T-cell (primary cell): ENCODE data around the gene NDUFB6. TPM values are rescaled to one million over a fixed set of nuclear protein-coding genes. Genes with fewer than 3 reads are reported as not detected.
A peak's percentile ranks its signal among the peaks of the same experiment; 100 is the strongest.
"Not testable (repeated sequence)": the region's sequence is repeated elsewhere in the genome, so short reads cannot be mapped to it uniquely, and the experiment has no call there.

Source experiments
- ATAC-seq, 4 experiments: fragments of 200-7000 bp in 3 of 4; fragments of 150-1000 bp in 1 of 4; cut with Tn5 transposase; replicated peaks in 1 of 4; 1 replicate in 3 of 4; 2 replicates in 1 of 4; pipeline ENCODE4 v1.10.0; 2021; ENCODE audit warnings: moderate library complexity in 3 of 4, mild to moderate bottlenecking in 2 of 4, moderate number of reproducible peaks in 1 of 4
- CTCF ChIA-PET, 2 donors: fragments of 300-600 bp; sonication (Branson Sonifier 250); formaldehyde crosslinking; loops; one replicate each; lab custom pipeline; 2022; ENCODE audit warnings: antibody characterized with exemption in 2 of 2; lab: Charles Lee
- POLR2A ChIA-PET, 2 donors: fragments of 300-600 bp; sonication (Branson Sonifier 250); formaldehyde crosslinking; loops; one replicate each; lab custom pipeline; 2022; ENCODE audit warnings: antibody characterized with exemption in 2 of 2; lab: Charles Lee
- DNase-seq, 35 experiments: peaks; one replicate each; pipeline versions ENCODE4 v3.0.0 to v3.0.0-alpha.2; 2013 to 2023
- H3K27ac ChIP-seq: one replicate; pipeline ENCODE4 v1.5.1; 2013; ENCODE audit warnings: low read length
- H3K27me3 ChIP-seq, 2 experiments: replicated peaks in 1 of 2; 1 replicate in 1 of 2; 2 replicates in 1 of 2; pipeline versions ENCODE4 v1.6.1 to v1.7.0; 2013; ENCODE audit warnings: low read length in 1 of 2, mixed read lengths in 1 of 2; ENCODE audit not compliant: control insufficient read depth in 2 of 2, insufficient read depth in 2 of 2; ENCODE audit errors: extremely low read depth in 1 of 2
- H3K36me3 ChIP-seq, 2 donors: 1 replicate in 1 of 2; 2 replicates in 1 of 2; pipeline versions ENCODE4 v1.6.1 to v1.7.0; 2013; ENCODE audit warnings: low read length in 1 of 2; ENCODE audit not compliant: control insufficient read depth in 2 of 2, insufficient read depth in 1 of 2; ENCODE audit errors: extremely low read depth in 1 of 2
- H3K4me1 ChIP-seq, 2 experiments: 1 replicate in 1 of 2; 2 replicates in 1 of 2; pipeline versions ENCODE4 v1.6.1 to v1.7.0; 2013; ENCODE audit warnings: low read length in 2 of 2, mixed read lengths in 1 of 2; ENCODE audit not compliant: insufficient read depth in 2 of 2, control insufficient read depth in 1 of 2; ENCODE audit errors: extremely low read depth in 1 of 2
- H3K4me3 ChIP-seq, 2 donors: 1 replicate in 1 of 2; 2 replicates in 1 of 2; pipeline versions ENCODE4 v1.5.1 to v1.7.0; 2013; ENCODE audit warnings: mild to moderate bottlenecking in 2 of 2, low read length in 1 of 2, moderate library complexity in 1 of 2; ENCODE audit not compliant: control insufficient read depth in 1 of 2; ENCODE audit errors: extremely low read depth in 1 of 2
- H3K9me3 ChIP-seq: 2 replicates; pipeline ENCODE4 v1.7.0; 2013
- H3K27ac Mint-ChIP-seq, 2 donors: one replicate each; pipeline ENCODE4 v1.8.0; 2020 to 2021; ENCODE audit warnings: mild to moderate bottlenecking in 2 of 2, mixed read lengths in 2 of 2
- H3K27me3 Mint-ChIP-seq, 2 donors: one replicate each; pipeline ENCODE4 v1.8.0; 2021 to 2022; ENCODE audit warnings: mixed read lengths in 2 of 2
- H3K36me3 Mint-ChIP-seq: one replicate; pipeline ENCODE4 v1.8.0; 2021; ENCODE audit warnings: mixed read lengths
- H3K4me1 Mint-ChIP-seq, 3 donors: one replicate each; pipeline ENCODE4 v1.8.0; 2020 to 2022; ENCODE audit warnings: mixed read lengths in 3 of 3, mild to moderate bottlenecking in 1 of 3
- H3K4me3 Mint-ChIP-seq, 3 donors: one replicate each; pipeline ENCODE4 v1.8.0; 2020 to 2022; ENCODE audit warnings: mild to moderate bottlenecking in 3 of 3, mixed read lengths in 3 of 3, moderate library complexity in 3 of 3
- H3K9me3 Mint-ChIP-seq, 3 donors: one replicate each; pipeline ENCODE4 v1.8.0; 2020 to 2022; ENCODE audit warnings: mixed read lengths in 3 of 3
- WGBS: methylation state at CpG from one replicate; pipeline ENCODE4 v1.1.5; 2013; ENCODE audit warnings: missing lambda C conversion rate; ENCODE audit not compliant: insufficient coverage; 5-methylcytosine and 5-hydroxymethylcytosine counted together
- total RNA-seq, 35 experiments: library from RNA in 6 of 35; stranded (reverse) in 6 of 35; fragments of 120-200 nt in 1 of 35; gene quantifications; one replicate each; pipeline versions ENCODE4 v1.2.1 to v1.2.4 and lab custom pipeline; 2013 to 2026

NDUFB6 gene
- 10 to 100 TPM; 14.8 to 21.9 (median 18.3) TPM for total RNA-seq
- total RNA-seq (2013): 21.0 TPM
- total RNA-seq (lab: John Stamatoyannopoulos, UW): 10.0 to 57.8 (median 14.5) reads per million in 29 experiments

- H3K27ac Mint-ChIP-seq: peak within 1 kb of the TSS; percentile 98 to 99
- ATAC-seq (peak; percentile 82 to 85 (median 84)), DNase-seq (peak; percentile 89 to 99 (median 96))
- Histone ChIP-seq H3K4me3 (peak within 1 kb of the TSS; percentile 84 to 100), H3K27ac (peak within 1 kb of the TSS; percentile 85), H3K36me3 (peaks cover 5 to 6% of the 10 kb centered on the region in 2 donors), H3K4me1 (peaks cover 4 to 19% of the 10 kb centered on the region in 2 experiments), H3K9me3 (no peaks in the 10 kb centered on the region), H3K27me3 (no peaks in the 10 kb centered on the region)
- peaks cover 30 to 34% (median 34%) of the 10 kb centered on the region in 3 donors for H3K4me1 Mint-ChIP-seq
- WGBS: 0% methylated on average over 28 of the region's 36 CpGs
- ChIA-PET POLR2A (interaction anchor here in 1 of 2 donors (1.2 to 2.0 kb wide), 4 partner anchors 19 to 189 kb away, joined by 3 to 7 read pairs (median 6); partner anchors contain the start of genes ACO1 and SMIM27), CTCF (interaction anchor here (1.1 to 4.0 kb wide), 13 partner anchors 10 to 194 kb away, joined by 3 to 115 read pairs (median 7); partner anchors contain the start of genes ACO1 (in 2 of the 2), RIGI (in 2 of the 2), SMIM27 (in 1 of the 2) and TOPORS (in 1 of the 2))
- peaks cover 11% of the 10 kb centered on the region for H3K36me3 Mint-ChIP-seq
- no peaks in the 10 kb centered on the region for H3K9me3 Mint-ChIP-seq
- no peaks in the 10 kb centered on the region for H3K27me3 Mint-ChIP-seq
- H3K4me3 Mint-ChIP-seq: peak within 1 kb of the TSS; percentile 98 to 99 (median 99)
Measured at GRCh38 chr9:32572900-32573523, at the start of gene NDUFB6. Gene NDUFB6 (minus strand): TSS chr9:32573159. CDS start chr9:32573060, 99 bp downstream.

- 85% methylated on average over 4 of the region's 5 CpGs for WGBS
- H3K9me3 Mint-ChIP-seq: no peaks in the 10 kb centered on the region
- no peak for DNase-seq
- H3K4me1 Mint-ChIP-seq: no peaks in the 10 kb centered on the region
- peaks cover 0 to 18% of the 10 kb centered on the region in 2 experiments for H3K27me3 ChIP-seq
- CTCF ChIA-PET: no interaction called here
- H3K27ac ChIP-seq: no peak overlapping the region
- H3K4me3 Mint-ChIP-seq: no peak overlapping the region
- POLR2A ChIA-PET: no interaction called here
- no peaks in the 10 kb centered on the region for H3K36me3 ChIP-seq
- no peak overlapping the region for H3K4me3 ChIP-seq
- H3K4me1 ChIP-seq: no peaks in the 10 kb centered on the region
- H3K36me3 Mint-ChIP-seq: no peaks in the 10 kb centered on the region
- H3K27ac Mint-ChIP-seq: no peak overlapping the region
- H3K9me3 ChIP-seq: no peaks in the 10 kb centered on the region
- no peak for ATAC-seq
- H3K27me3 Mint-ChIP-seq: peaks cover 37 to 38% of the 10 kb centered on the region in 2 donors
Measured at GRCh38 chr9:32618261-32618660, 45.3 kb upstream of the NDUFB6 start.

- Mint-ChIP-seq H3K36me3 (no peaks in the 10 kb centered on the region), H3K4me1 (no peaks in the 10 kb centered on the region), H3K9me3 (peaks cover 0 to 9% (median 8%) of the 10 kb centered on the region in 3 donors), H3K27me3 (peaks cover 13 to 19% of the 10 kb centered on the region in 2 donors), H3K27ac (no peak overlapping the region), H3K4me3 (no peak overlapping the region)
- Histone ChIP-seq H3K4me3 (no peak overlapping the region), H3K27ac (no peak overlapping the region), H3K36me3 (no peaks in the 10 kb centered on the region), H3K4me1 (no peaks in the 10 kb centered on the region), H3K27me3 (peaks cover 2 to 3% of the 10 kb centered on the region in 2 experiments), H3K9me3 (no peaks in the 10 kb centered on the region)
- DNase-seq (no peak), ATAC-seq (no peak)
- ChIA-PET CTCF (interaction anchor here in 1 of 2 donors (0.5 kb wide), 1 partner anchor 18 kb away, joined by 3 read pairs; no protein-coding TSS in a partner anchor), POLR2A (no interaction called here)
- 100% methylated on average over 1 of the region's 2 CpGs for WGBS
Measured at GRCh38 chr9:32606811-32607210, 33.9 kb upstream of the NDUFB6 start.

DNA sequence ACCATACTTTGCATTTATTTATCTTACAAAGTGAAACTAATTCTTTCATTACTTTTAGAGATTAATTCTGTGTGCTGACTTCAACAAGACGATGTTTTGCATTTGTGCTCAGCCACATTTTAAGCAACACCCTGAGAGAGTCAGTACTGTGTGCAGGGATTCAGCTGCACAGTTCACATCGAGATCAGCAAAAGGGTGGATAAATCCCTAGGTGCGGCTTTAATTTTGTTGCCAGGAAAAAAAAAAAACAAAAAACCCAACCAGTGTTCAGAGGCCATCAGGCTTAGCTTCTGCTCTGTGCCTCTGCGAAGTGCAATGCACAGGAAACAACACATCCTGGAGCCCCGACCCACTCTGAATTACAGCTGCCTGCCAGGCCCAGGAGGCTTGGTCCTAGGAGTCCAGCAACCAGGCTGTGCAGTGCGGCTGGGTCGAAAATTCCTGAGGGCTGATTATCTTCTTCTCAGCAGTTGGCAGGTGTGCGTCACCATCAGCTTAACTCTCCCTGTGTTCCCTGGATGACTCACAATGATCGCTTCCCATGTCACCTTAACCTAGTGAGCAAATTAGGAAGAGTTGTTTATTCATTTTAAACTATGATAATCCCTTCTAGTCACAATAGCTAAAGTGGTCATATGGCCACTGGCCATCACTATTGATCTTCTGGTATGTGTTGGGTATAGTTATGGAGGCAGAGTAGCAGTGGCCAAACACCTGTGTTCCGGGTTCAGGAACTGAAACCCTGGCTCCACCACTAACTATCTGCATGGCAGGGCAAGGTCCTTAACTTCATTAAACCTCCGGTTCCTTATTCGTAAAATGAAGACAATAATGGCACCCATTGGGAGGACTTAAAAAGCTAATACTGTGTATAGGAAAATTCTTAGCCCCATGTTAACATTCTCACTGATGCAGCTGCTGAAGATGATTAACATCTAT lies 31.2 kb upstream of the NDUFB6 start:
- H3K9me3 ChIP-seq: no peaks in the 10 kb centered on the region
- ATAC-seq (no peak), DNase-seq (no peak)
- no peak overlapping the region for H3K4me3 ChIP-seq
- Mint-ChIP-seq H3K36me3 (no peaks in the 10 kb centered on the region), H3K4me3 (no peak overlapping the region), H3K27me3 (peaks cover 18 to 25% of the 10 kb centered on the region in 2 donors), H3K4me1 (no peaks in the 10 kb centered on the region), H3K27ac (no peak overlapping the region), H3K9me3 (peaks cover 0 to 9% (median 8%) of the 10 kb centered on the region in 3 donors)
- ChIA-PET POLR2A (interaction anchor here in 1 of 2 donors (0.6 kb wide), 1 partner anchor 342 kb away, joined by 3 read pairs; no protein-coding TSS in a partner anchor), CTCF (interaction anchor here in 1 of 2 donors (1.0 kb wide), 1 partner anchor 17 kb away, joined by 3 read pairs; no protein-coding TSS in a partner anchor)
- H3K27ac ChIP-seq: no peak overlapping the region
- no peaks in the 10 kb centered on the region for H3K36me3 ChIP-seq
- peaks cover 2 to 3% of the 10 kb centered on the region in 2 experiments for H3K27me3 ChIP-seq
- H3K4me1 ChIP-seq: no peaks in the 10 kb centered on the region
- WGBS: 45% methylated on average over 6 of the region's 12 CpGs

- H3K9me3 ChIP-seq: not testable (repeated sequence)
- H3K27me3 Mint-ChIP-seq: peaks cover 18 to 33% of the 10 kb centered on the region in 2 donors
Measured at GRCh38 chr9:32599021-32599420, 26.1 kb upstream of the NDUFB6 start.

DNA sequence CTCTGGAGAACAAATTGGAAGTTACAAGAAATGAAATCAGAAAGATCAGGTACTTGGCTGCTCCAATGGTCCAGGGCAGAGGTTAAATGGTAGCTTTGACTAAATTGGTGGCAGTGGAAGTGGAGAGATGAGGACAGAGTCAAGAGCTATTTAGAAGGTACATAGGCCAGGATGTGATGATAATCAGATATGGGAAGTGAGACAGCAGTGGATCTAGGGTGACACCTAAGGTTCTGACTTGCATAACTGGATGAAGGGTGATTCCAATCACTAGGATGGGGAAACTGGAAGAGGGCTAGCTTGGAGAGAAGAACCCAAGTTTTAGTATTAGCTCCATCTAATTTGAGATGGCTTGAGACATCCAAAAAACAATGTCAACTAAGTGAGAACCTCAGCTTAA lies 24.0 kb upstream of the NDUFB6 start:
- no peak overlapping the region for H3K4me3 ChIP-seq
- ChIA-PET POLR2A (no interaction called here), CTCF (interaction anchor here in 1 of 2 donors (0.6 kb wide), 1 partner anchor 14 kb away, joined by 3 read pairs; no protein-coding TSS in a partner anchor)
- H3K4me1 ChIP-seq: no peaks in the 10 kb centered on the region
- H3K27me3 Mint-ChIP-seq: peaks cover 16 to 33% of the 10 kb centered on the region in 2 donors
- no peaks in the 10 kb centered on the region for H3K4me1 Mint-ChIP-seq
- no peak overlapping the region for H3K4me3 Mint-ChIP-seq
- H3K9me3 Mint-ChIP-seq: no peaks in the 10 kb centered on the region
- H3K27me3 ChIP-seq: no peaks in the 10 kb centered on the region
- H3K27ac Mint-ChIP-seq: no peak overlapping the region
- no peaks in the 10 kb centered on the region for H3K9me3 ChIP-seq
- no peak for DNase-seq
- H3K36me3 Mint-ChIP-seq: no peaks in the 10 kb centered on the region
- no peak for ATAC-seq
- no peaks in the 10 kb centered on the region for H3K36me3 ChIP-seq
- H3K27ac ChIP-seq: no peak overlapping the region

More at GRCh38 chr9:32599021-32599420, 26.1 kb upstream of the NDUFB6 start:
- H3K4me3 Mint-ChIP-seq, H3K36me3 Mint-ChIP-seq, H3K4me3 ChIP-seq, H3K4me1 ChIP-seq, H3K27ac ChIP-seq, H3K27ac Mint-ChIP-seq, POLR2A ChIA-PET, DNase-seq, H3K36me3 ChIP-seq, H3K27me3 ChIP-seq, ATAC-seq, CTCF ChIA-PET, H3K9me3 Mint-ChIP-seq, H3K4me1 Mint-ChIP-seq: not testable (repeated sequence)
- no CpG with 5 or more reads among the region's 3 CpGs for WGBS
